GM12892 (cell line): ENCODE measurements around the gene CCNYL1.
"Not testable (repeated sequence)": the region's sequence is repeated elsewhere in the genome, so short reads cannot be mapped to it uniquely, and the experiment has no call there.

Experiments used
- POLR2A ChIP-seq: IDR thresholded peaks from 2 replicates; pipeline ENCODE4 v1.6.1; 2011; ENCODE audit warnings: low read depth, low read length, control low read depth
- TAF1 ChIP-seq: IDR thresholded peaks from 2 replicates; pipeline ENCODE4 v1.6.1; 2011; ENCODE audit warnings: low read depth, mild to moderate bottlenecking, control low read depth, low read length, borderline replicate concordance

GRCh38 chr2:207761426-207761825 is 50.0 kb downstream of the CCNYL1 start:
- TF ChIP-seq POLR2A, TAF1: not testable (repeated sequence)
